Activated effector memory CD4-positive, alpha-beta T cell treated with anti-CD3 and anti-CD28 coated beads, Interleukin-2, amount 50 U/mL, for 16 hours (primary cell): Measurements from ENCODE around the gene EWSR1.

Experiments
- DNase-seq: peaks from one replicate; pipeline ENCODE4 v3.0.0-alpha.2; 2020

EWSR1 gene

GRCh38 chr22:29269731-29270474, 1.8 kb downstream of the EWSR1 start:
- peak; percentile 61 for DNase-seq

GRCh38 chr22:29270475-29271271, 2.6 kb downstream of the EWSR1 start:
- DNase-seq = peak; percentile 52

DNA sequence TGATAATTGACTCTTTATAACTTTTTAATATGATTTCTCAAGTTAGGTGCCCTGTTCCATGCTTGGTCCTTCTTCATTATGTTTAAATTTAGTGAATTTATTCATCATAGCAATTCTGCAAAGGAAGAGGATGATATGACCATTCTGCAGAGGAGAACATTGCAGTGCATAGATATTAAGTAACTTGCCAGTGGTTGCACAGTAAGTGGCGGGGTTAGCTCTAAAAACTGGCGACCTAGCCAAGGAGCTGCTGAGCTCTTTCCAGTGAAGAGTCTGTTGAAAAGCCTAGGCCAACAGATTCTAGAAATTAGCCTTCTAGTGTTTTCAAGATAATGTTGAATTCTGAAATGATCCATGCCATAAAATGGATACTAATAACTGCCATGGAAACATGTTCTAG, 4.6 kb downstream of the EWSR1 start:
- peak; percentile 27 for DNase-seq

DNA sequence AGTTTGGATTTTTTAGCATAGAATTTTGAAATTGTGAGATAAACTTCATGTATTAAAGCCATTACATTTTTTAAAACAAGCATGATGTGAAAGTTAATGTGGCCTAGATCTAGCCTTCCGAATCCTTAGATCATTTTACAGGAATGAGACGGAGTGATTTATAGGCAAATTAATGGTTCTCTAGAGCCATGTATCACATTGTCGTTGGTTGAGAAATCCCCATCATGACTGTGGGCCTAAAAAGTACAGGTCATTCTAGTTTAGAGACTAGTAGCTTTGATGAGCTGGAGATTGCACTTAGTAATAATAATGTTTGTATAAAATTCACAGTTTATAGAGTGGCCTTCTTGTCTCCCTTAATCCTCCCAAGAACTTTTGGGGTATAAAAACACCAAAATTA, 7.1 kb downstream of the EWSR1 start:
- no peak for DNase-seq

GRCh38 chr22:29275819-29276565, 7.9 kb downstream of the EWSR1 start:
- no peak for DNase-seq

DNA sequence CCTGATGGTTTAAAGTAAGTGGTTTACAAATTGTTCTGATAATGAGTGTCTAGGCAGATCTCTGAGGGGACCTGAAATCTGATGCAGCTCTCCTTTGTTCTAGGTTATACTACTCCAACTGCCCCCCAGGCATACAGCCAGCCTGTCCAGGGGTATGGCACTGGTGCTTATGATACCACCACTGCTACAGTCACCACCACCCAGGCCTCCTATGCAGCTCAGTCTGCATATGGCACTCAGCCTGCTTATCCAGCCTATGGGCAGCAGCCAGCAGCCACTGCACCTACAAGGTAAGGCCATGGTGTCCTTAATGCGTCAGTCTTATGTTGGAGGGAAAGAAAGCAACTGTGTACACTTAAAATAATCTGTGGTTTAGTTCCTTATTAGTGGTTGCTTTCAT, 9.9 kb downstream of the EWSR1 start:
- peak; percentile 53 for DNase-seq

DNA sequence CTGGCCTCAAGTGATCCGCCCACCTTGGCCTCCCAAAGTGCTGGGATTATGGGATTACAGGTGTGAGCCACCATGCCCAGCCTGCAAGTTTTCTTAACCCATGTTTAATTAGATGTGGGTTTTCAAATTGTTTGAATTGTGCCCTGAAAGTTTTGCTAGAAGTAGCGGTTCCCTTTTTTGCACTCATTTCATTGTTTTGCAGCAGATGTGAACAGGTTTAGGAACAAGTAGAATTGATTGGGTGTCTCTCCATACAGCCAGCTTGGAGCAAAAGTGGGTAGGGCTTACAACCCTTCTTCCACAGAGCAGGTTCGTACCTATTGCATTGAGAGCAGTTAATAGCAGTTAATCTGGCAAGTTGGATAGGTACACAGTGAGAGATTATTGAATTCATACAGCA, 16.1 kb downstream of the EWSR1 start:
- no peak for DNase-seq

DNA sequence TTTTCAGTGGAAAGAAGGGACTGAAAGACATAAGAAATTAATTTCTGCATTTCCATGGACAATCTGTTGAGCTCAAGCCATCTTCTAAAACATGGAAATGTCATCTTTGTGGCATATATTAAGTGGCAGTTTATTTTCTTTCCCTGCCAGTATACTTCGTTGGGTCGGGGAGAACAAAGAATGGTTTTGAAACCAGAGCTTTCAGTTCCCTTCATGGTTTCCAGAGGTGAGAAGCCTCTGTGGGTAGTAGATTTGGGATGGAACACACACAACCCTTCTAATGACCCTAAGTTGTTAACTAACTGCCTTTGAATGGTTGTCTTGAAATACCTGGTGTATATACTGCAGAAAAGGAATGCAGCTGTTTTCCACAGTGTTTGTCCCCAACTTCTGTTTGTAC, 20.8 kb downstream of the EWSR1 start:
- DNase-seq = no peak

GRCh38 chr22:29290061-29290460, 22.0 kb downstream of the EWSR1 start:
- DNase-seq = no peak

DNA sequence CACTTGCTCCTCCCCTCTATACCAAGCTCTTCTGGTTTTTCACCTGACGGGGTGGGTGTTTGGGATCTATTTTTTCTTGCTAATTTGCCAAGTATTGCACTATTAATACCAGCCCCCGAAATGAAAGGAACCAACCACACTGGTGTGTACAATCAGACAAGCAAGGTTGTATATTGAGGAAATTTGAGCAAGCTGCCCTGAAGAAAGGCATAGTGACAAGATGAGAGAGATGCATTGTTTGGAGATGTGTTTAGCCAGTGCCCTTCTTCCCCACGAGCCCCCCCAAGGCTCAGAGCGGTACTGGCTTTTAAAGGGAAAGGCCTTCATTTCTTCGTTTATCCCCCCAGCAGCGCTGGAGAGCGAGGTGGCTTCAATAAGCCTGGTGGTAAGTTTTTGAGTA, 23.1 kb downstream of the EWSR1 start:
- no peak for DNase-seq

DNA sequence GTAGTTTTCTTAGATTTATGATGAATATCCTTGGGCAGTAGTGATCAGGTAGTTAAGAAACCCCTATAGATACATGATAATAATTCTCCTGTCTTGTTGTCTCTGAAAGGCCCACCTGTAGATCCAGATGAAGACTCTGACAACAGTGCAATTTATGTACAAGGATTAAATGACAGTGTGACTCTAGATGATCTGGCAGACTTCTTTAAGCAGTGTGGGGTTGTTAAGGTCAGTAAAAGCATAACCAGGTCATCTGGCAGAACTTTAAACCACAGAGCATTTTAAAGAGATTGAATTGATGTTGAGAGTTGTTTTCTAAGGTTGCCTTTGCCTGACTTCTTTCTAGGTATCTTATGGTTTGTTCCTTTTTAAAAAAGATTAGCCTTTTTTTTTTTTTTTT, 24.3 kb downstream of the EWSR1 start:
- no peak for DNase-seq

DNA sequence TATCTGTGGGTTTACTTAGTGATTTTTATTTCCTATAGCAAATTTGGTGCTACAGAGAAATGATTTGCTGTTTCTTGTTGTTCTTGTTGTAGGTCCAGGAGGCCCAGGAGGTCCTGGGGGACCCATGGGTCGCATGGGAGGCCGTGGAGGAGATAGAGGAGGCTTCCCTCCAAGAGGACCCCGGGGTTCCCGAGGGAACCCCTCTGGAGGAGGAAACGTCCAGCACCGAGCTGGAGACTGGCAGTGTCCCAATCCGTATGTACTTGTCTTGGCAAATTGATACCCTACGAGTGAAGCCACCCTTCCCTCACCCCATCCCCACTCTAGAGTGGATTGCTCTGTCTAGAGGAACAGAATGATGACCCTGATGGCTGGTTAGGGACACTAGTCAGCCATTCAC, 30.6 kb downstream of the EWSR1 start:
- DNase-seq = peak; percentile 42

DNA sequence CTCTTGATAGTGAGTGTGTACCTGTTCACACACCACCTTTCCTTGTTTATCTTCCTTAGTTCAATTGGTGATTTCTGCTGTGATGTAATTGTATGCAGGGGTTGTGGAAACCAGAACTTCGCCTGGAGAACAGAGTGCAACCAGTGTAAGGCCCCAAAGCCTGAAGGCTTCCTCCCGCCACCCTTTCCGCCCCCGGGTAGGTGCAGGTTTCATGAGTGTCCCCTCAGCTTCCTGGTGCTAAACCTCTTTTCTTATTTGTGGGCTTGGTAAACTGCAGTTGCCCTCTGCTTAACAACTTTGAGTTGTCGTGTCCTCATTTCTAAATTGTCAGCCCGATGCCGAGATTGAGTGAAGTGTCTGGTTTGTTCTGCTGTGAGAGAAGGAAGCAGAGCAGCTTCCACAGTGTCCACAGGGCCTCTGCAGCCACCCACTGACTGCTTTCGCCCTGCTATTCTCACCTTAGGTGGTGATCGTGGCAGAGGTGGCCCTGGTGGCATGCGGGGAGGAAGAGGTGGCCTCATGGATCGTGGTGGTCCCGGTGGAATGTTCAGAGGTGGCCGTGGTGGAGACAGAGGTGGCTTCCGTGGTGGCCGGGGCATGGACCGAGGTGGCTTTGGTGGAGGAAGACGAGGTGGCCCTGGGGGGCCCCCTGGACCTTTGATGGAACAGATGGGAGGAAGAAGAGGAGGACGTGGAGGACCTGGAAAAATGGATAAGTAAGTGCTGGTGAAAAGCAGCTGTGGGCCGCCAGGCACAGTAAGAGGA, 31.2 kb downstream of the EWSR1 start:
- DNase-seq = peak; percentile 57

- DNase-seq = peak; percentile 51
These were observed 32.4 kb downstream of the EWSR1 start for GRCh38 chr22:29300467-29300806.

- DNase-seq = peak; percentile 62
These were observed 32.9 kb downstream of the EWSR1 start for GRCh38 chr22:29300807-29301601.

GRCh38 chr22:29301716-29302401, 33.8 kb downstream of the EWSR1 start:
- DNase-seq = peak; percentile 56

DNA sequence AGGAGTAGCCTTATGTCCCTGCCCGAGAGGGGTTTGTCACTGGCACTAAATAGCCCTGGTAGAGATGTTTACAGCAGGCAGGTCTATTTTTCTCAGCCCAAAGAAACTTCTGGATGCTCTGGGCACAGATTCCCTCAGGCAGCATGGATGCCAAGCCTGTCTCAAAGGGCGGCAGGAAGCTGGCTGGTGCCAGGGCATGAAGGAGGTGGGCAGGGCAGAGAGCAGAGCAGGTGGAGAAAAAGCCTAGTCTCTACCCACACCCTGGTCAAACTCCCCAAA, 34.3 kb downstream of the EWSR1 start:
- no peak for DNase-seq

GRCh38 chr22:29302681-29303465, 34.8 kb downstream of the EWSR1 start:
- peak; percentile 62 for DNase-seq

GRCh38 chr22:29305836-29306174, 37.7 kb downstream of the EWSR1 start:
- no peak for DNase-seq

GRCh38 chr22:29306175-29306834, 38.2 kb downstream of the EWSR1 start, which contains the start of gene GAS2L1:
Gene GAS2L1, plus strand, starts transcription at chr22:29306650. Its CDS starts 1,456 bp downstream, at chr22:29308106.
- DNase-seq = peak; percentile 77
